Measurements from ENCODE around the gene UBR4.
"Not testable (repeated sequence)": the region's sequence is repeated elsewhere in the genome, so short reads cannot be mapped to it uniquely, and the experiment has no call there.

UBR4 gene

GRCh38 chr1:19191811-19192210 is 18.3 kb downstream of the UBR4 start:
- no peak for DNase-seq (ENCODE audit: low read depth in 2 of 2, low spot score in 1 of 2)

GRCh38 chr1:19190468-19190867 is 19.6 kb downstream of the UBR4 start:
- no peak for DNase-seq (ENCODE audit: low read depth in 2 of 2, low spot score in 1 of 2)

- no peak for DNase-seq (ENCODE audit: low read depth in 2 of 2, low spot score in 1 of 2)
Measured at GRCh38 chr1:19189270-19189669, 20.8 kb downstream of the UBR4 start.

- DNase-seq (ENCODE audit: low read depth in 2 of 2, low spot score in 1 of 2): no peak
Measured at GRCh38 chr1:19187852-19188251, 22.2 kb downstream of the UBR4 start.

GRCh38 chr1:19186001-19186400 is 24.1 kb downstream of the UBR4 start:
- no peak for DNase-seq (ENCODE audit: low read depth in 2 of 2, low spot score in 1 of 2)

- DNase-seq (ENCODE audit: low read depth in 2 of 2, low spot score in 1 of 2): no peak
Measured at GRCh38 chr1:19182223-19182622, 27.8 kb downstream of the UBR4 start.

GRCh38 chr1:19180265-19180657 is 29.8 kb downstream of the UBR4 start:
- DNase-seq (ENCODE audit: low read depth in 2 of 2, low spot score in 1 of 2): not testable (repeated sequence)

GRCh38 chr1:19179597-19180264 is 30.3 kb downstream of the UBR4 start:
- DNase-seq (ENCODE audit: low read depth in 2 of 2, low spot score in 1 of 2): no peak

- no peak for DNase-seq (ENCODE audit: low read depth in 2 of 2, low spot score in 1 of 2)
Measured at GRCh38 chr1:19178734-19179398, 31.2 kb downstream of the UBR4 start.

- DNase-seq (ENCODE audit: low read depth in 2 of 2, low spot score in 1 of 2): no peak
Measured at GRCh38 chr1:19177811-19178210, 32.3 kb downstream of the UBR4 start.

- DNase-seq (ENCODE audit: low read depth in 2 of 2, low spot score in 1 of 2): no peak
Measured at GRCh38 chr1:19169642-19170041, 40.4 kb downstream of the UBR4 start.

- DNase-seq (ENCODE audit: low read depth in 2 of 2, low spot score in 1 of 2): no peak
Measured at GRCh38 chr1:19167140-19167539, 42.9 kb downstream of the UBR4 start.

- DNase-seq (ENCODE audit: low read depth in 2 of 2, low spot score in 1 of 2): no peak
Measured at GRCh38 chr1:19166066-19166465, 44.0 kb downstream of the UBR4 start.

GRCh38 chr1:19165501-19165900 is 44.6 kb downstream of the UBR4 start:
- DNase-seq (ENCODE audit: low read depth in 2 of 2, low spot score in 1 of 2): no peak

- DNase-seq (ENCODE audit: low read depth in 2 of 2, low spot score in 1 of 2): no peak
Measured at GRCh38 chr1:19164274-19165015, 45.6 kb downstream of the UBR4 start.

- no peak for DNase-seq (ENCODE audit: low read depth in 2 of 2, low spot score in 1 of 2)
Measured at GRCh38 chr1:19163261-19163660, 46.8 kb downstream of the UBR4 start.

GRCh38 chr1:19160831-19161230 is 49.2 kb downstream of the UBR4 start:
- no peak for DNase-seq (ENCODE audit: low read depth in 2 of 2, low spot score in 1 of 2)

GRCh38 chr1:19157653-19158052 is 52.4 kb downstream of the UBR4 start:
- no peak for DNase-seq (ENCODE audit: low read depth in 2 of 2, low spot score in 1 of 2)

- DNase-seq (ENCODE audit: low read depth in 2 of 2, low spot score in 1 of 2): no peak
Measured at GRCh38 chr1:19156676-19157075, 53.4 kb downstream of the UBR4 start.

- no peak for DNase-seq (ENCODE audit: low read depth in 2 of 2, low spot score in 1 of 2)
Measured at GRCh38 chr1:19154876-19155275, 55.2 kb downstream of the UBR4 start.

- no peak for DNase-seq (ENCODE audit: low read depth in 2 of 2, low spot score in 1 of 2)
Measured at GRCh38 chr1:19153169-19153568, 56.9 kb downstream of the UBR4 start.

GRCh38 chr1:19151537-19151936 is 58.5 kb downstream of the UBR4 start:
- DNase-seq (ENCODE audit: low read depth in 2 of 2, low spot score in 1 of 2): no peak

Data from stimulated activated CD8-positive, alpha-beta memory T cell treated with anti-CD3 and anti-CD28 coated beads, Interleukin-4, amount 100 ng/mL, for 1 hour (primary cell).